ENCODE data around the gene ALMS1.
"Not testable (repeated sequence)": the region's sequence is repeated elsewhere in the genome, so short reads cannot be mapped to it uniquely, and the experiment has no call there.

The ALMS1 gene

GRCh38 chr2:73406996-73407395, 21.4 kb downstream of the ALMS1 start:
- DNase-seq = no peak

GRCh38 chr2:73408198-73408597, 22.6 kb downstream of the ALMS1 start:
- DNase-seq = no peak

GRCh38 chr2:73414696-73415095, 29.1 kb downstream of the ALMS1 start:
- no peak for DNase-seq

- DNase-seq = no peak
Observed at GRCh38 chr2:73415906-73416305, 30.3 kb downstream of the ALMS1 start.

- peak; percentile 60 for DNase-seq
Observed at GRCh38 chr2:73418343-73418742, 32.7 kb downstream of the ALMS1 start.

- DNase-seq = no peak
Observed at GRCh38 chr2:73423913-73424312, 38.3 kb downstream of the ALMS1 start.

GRCh38 chr2:73426176-73426575, 40.5 kb downstream of the ALMS1 start:
- DNase-seq = no peak

- no peak for DNase-seq
Observed at GRCh38 chr2:73436019-73436418, 50.4 kb downstream of the ALMS1 start.

GRCh38 chr2:73444202-73444601, 58.6 kb downstream of the ALMS1 start:
- DNase-seq = no peak

GRCh38 chr2:73448856-73449255, 63.2 kb downstream of the ALMS1 start:
- DNase-seq = no peak

- no peak for DNase-seq
Observed at GRCh38 chr2:73449404-73449803, 63.8 kb downstream of the ALMS1 start.

GRCh38 chr2:73451263-73451972, 65.8 kb downstream of the ALMS1 start:
- no peak for DNase-seq

GRCh38 chr2:73457982-73458381, 72.3 kb downstream of the ALMS1 start:
- DNase-seq = no peak

- not testable (repeated sequence) for DNase-seq
Observed at GRCh38 chr2:73462388-73462787, 76.8 kb downstream of the ALMS1 start.

GRCh38 chr2:73468376-73468775, 82.7 kb downstream of the ALMS1 start:
- DNase-seq = no peak

GRCh38 chr2:73483874-73484273, 98.2 kb downstream of the ALMS1 start:
- DNase-seq = not testable (repeated sequence)

- DNase-seq = no peak
Observed at GRCh38 chr2:73487112-73487657, 101.5 kb downstream of the ALMS1 start.

GRCh38 chr2:73488079-73488478, 102.4 kb downstream of the ALMS1 start:
- DNase-seq = no peak

- no peak for DNase-seq
Observed at GRCh38 chr2:73489053-73489452, 103.4 kb downstream of the ALMS1 start.

GRCh38 chr2:73494031-73494430, 108.4 kb downstream of the ALMS1 start:
- no peak for DNase-seq

GRCh38 chr2:73503992-73504570, 118.4 kb downstream of the ALMS1 start:
- DNase-seq = no peak

- not testable (repeated sequence) for DNase-seq
Observed at GRCh38 chr2:73504850-73505249, 119.2 kb downstream of the ALMS1 start.

GRCh38 chr2:73510470-73510869, 124.8 kb downstream of the ALMS1 start:
- not testable (repeated sequence) for DNase-seq

- DNase-seq = no peak
Observed at GRCh38 chr2:73516033-73516432, 130.4 kb downstream of the ALMS1 start.

- DNase-seq = no peak
Observed at GRCh38 chr2:73528688-73529087, 143.1 kb downstream of the ALMS1 start.
